Endothelial cell (in vitro differentiated cells): ENCODE results near the gene CCNE1. TPM values are rescaled to one million over a fixed set of nuclear protein-coding genes. Genes with fewer than 3 reads are reported as not detected.

Source experiments
- DNase-seq: peaks from one replicate; pipeline ENCODE4 v3.0.0; 2021; ENCODE audit warnings: low spot score
- H3K27ac Mint-ChIP-seq: one replicate; pipeline ENCODE4 v1.8.0; 2021; ENCODE audit warnings: mixed read lengths, inconsistent platforms; ENCODE audit not compliant: unreplicated experiment
- H3K27me3 Mint-ChIP-seq: one replicate; pipeline ENCODE4 v1.8.0; 2021; ENCODE audit warnings: mild to moderate bottlenecking, moderate library complexity, mixed read lengths, inconsistent platforms; ENCODE audit not compliant: unreplicated experiment
- H3K36me3 Mint-ChIP-seq: one replicate; pipeline ENCODE4 v1.8.0; 2021; ENCODE audit warnings: mild to moderate bottlenecking, low read depth, mixed read lengths, inconsistent platforms; ENCODE audit not compliant: unreplicated experiment
- H3K4me1 Mint-ChIP-seq: one replicate; pipeline ENCODE4 v1.8.0; 2021; ENCODE audit warnings: mild to moderate bottlenecking, mixed read lengths, inconsistent platforms; ENCODE audit not compliant: unreplicated experiment
- H3K4me3 Mint-ChIP-seq: one replicate; pipeline ENCODE4 v1.8.0; 2021; ENCODE audit warnings: mild to moderate bottlenecking, mixed read lengths, inconsistent platforms; ENCODE audit not compliant: unreplicated experiment
- H3K9me3 Mint-ChIP-seq: one replicate; pipeline ENCODE4 v1.8.0; 2021; ENCODE audit warnings: mixed read lengths, inconsistent platforms; ENCODE audit not compliant: unreplicated experiment
- total RNA-seq: library from RNA; stranded (reverse); fragmentation: NEBNext Ultra II Directional; extraction: Animal tissue kit (Norgen Biotek cat#: 25700); gene quantifications from one replicate; pipeline ENCODE4 v1.2.1, GENCODE V29; 2021; ENCODE audit not compliant: unreplicated experiment
- TF ChIP-seq, protein P1 (sequence below): fragments of 200-600 bp; sonication (generic); IDR thresholded peaks from one replicate; pipeline ENCODE4 v1.5.0; 2021; ENCODE audit warnings: antibody characterized with exemption; ENCODE audit not compliant: unreplicated experiment

Gene CCNE1
- total RNA-seq, 1 donor from 2014 or later = 2.3 TPM

DNA sequence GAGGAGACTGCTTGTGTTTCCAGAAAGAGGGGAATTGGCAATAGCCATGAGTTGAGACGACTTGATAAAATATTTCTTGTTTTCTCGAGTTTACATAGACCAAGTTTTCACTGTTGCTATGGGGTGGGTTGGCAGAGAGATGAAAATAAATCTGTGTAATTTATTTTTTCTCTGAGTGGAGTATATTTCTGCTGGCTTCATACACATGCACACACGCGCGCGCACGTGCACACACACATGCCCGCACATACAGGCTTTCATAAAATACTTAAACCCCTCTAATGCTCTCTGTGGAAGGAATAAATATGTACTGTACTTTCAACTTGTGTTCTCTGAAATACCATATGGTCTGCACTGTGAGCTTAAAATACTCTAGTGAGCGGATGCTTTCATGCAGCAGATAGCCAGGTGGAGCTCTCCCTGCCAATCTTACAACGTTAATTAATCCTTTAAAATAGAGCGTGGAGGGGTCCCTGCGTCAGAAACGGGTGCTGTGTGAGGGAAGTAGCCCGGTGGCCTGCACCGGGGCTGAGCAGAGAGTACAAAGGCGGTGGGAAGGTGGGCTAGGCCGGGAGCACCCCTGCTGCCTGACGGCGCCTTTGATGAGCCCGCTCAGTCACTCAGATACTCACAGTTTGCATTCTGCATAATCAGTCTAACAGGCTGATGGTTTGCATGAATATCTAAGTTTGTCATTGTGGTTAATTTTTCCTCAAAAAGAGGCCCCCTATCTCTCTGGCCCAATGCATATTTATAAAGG lies 44.1 kb downstream of the CCNE1 start:
- no peaks in the 10 kb centered on the region for H3K9me3 Mint-ChIP-seq
- TF ChIP-seq, protein P1, sequence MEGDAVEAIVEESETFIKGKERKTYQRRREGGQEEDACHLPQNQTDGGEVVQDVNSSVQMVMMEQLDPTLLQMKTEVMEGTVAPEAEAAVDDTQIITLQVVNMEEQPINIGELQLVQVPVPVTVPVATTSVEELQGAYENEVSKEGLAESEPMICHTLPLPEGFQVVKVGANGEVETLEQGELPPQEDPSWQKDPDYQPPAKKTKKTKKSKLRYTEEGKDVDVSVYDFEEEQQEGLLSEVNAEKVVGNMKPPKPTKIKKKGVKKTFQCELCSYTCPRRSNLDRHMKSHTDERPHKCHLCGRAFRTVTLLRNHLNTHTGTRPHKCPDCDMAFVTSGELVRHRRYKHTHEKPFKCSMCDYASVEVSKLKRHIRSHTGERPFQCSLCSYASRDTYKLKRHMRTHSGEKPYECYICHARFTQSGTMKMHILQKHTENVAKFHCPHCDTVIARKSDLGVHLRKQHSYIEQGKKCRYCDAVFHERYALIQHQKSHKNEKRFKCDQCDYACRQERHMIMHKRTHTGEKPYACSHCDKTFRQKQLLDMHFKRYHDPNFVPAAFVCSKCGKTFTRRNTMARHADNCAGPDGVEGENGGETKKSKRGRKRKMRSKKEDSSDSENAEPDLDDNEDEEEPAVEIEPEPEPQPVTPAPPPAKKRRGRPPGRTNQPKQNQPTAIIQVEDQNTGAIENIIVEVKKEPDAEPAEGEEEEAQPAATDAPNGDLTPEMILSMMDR = no peak
- no peaks in the 10 kb centered on the region for H3K36me3 Mint-ChIP-seq
- H3K4me1 Mint-ChIP-seq = peaks cover 3% of the 10 kb centered on the region
- no peak for DNase-seq
- H3K4me3 Mint-ChIP-seq = no peak overlapping the region
- H3K27ac Mint-ChIP-seq = no peak overlapping the region
- peaks cover 1% of the 10 kb centered on the region for H3K27me3 Mint-ChIP-seq

DNA sequence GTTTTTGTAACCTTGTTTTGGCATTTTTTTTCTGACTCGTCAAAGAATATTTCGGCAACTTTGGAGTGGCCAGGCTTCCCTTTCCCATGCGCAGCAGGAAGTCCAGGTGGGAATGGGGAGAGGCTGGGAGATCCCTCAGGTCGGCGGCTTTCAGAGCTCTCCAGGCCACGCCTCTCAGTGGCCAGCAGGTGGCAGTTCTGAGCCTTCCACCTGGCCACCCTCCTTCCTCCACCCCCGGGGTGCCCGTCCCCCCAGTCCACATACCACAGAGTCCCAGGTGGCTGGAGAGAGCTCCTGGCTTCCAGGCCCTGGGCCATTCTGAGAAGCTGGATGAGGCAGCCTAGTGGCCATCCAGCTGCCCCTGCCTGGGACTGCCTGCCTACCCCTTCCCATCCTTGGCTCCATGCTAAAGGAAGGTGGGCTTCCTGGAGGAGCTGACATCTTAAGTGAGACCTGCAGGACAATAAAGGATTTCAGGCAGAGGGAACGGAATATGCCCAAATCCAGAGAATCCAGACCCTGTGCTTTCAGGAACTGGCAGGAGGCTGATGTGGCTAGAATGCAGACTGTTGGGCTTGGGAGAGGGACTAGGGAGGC lies 46.3 kb downstream of the CCNE1 start:
- Mint-ChIP-seq H3K27me3 (peaks cover 1% of the 10 kb centered on the region), H3K27ac (no peak overlapping the region), H3K36me3 (no peaks in the 10 kb centered on the region), H3K4me1 (peaks cover 3% of the 10 kb centered on the region), H3K9me3 (no peaks in the 10 kb centered on the region), H3K4me3 (no peak overlapping the region)
- no peak for DNase-seq
- TF ChIP-seq, protein P1 = peak; percentile 71

DNA sequence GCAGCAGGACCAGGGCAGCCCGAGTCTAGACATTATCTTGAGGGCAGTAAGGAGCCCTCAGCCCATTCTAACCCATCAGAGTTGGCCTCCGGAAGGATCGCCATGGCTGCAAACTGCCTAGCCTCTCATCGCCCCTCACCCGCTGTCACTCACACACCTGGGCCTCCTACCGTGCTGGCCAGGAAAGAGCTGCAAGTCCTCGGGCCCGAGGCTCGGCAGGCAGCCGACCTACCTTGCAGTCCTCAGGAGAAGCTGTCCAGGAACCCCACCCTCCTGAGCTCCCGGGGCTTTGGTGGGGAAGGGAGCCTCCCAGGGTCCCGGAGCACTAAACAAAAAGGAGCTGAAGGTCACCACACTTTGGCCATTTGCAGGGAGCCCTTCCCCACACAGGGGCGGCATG lies 46.8 kb downstream of the CCNE1 start:
- TF ChIP-seq, protein P1 = no peak
- H3K27me3 Mint-ChIP-seq = peaks cover 2% of the 10 kb centered on the region
- no peaks in the 10 kb centered on the region for H3K9me3 Mint-ChIP-seq
- no peak overlapping the region for H3K27ac Mint-ChIP-seq
- peaks cover 3% of the 10 kb centered on the region for H3K4me1 Mint-ChIP-seq
- no peaks in the 10 kb centered on the region for H3K36me3 Mint-ChIP-seq
- no peak for DNase-seq
- H3K4me3 Mint-ChIP-seq = no peak overlapping the region

DNA sequence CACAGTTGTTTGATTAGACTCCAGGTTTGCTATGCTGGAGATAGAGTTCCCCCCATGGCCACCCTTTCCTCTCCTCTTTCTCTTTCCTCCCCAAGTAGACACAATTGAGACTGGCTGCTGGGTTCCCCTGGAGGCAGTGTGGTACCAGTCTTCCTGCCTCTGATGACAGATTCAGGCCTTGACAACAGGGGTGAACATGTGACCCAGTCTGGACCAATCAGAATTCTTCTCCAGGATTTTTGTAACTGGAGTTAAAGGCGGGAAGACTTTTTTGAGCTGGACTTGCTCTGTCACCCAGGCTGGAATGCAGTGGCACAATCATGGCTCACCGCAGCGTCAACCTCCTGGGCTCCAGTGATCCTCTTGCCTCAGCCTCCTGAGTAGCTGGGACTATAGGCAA lies 48.7 kb downstream of the CCNE1 start:
- Mint-ChIP-seq H3K36me3 (no peaks in the 10 kb centered on the region), H3K27ac (no peak overlapping the region), H3K9me3 (no peaks in the 10 kb centered on the region), H3K4me1 (no peaks in the 10 kb centered on the region), H3K4me3 (no peak overlapping the region), H3K27me3 (peaks cover 9% of the 10 kb centered on the region)
- TF ChIP-seq, protein P1 = no peak
- no peak for DNase-seq

DNA sequence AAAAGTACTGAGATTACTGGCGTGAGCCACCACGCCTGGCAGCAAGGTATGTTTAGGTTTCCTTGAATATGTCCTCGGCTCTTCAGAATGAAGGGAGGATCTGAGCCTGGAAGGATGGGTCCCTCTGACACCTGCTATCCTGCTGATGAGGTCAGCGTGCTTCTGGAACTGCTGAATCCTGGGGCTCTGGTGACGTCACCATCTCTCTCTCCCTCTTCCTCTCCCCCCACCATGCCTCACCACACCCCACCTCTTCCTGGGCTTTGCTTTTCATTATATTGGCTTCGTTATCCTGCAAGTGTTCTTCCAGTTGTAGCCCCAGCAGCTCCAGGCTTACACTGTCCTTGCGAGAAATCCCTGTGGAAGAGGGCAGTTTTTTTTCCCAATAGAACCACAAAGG lies 49.8 kb downstream of the CCNE1 start:
- H3K36me3 Mint-ChIP-seq = no peaks in the 10 kb centered on the region
- TF ChIP-seq, protein P1 = no peak
- no peak overlapping the region for H3K27ac Mint-ChIP-seq
- DNase-seq = no peak
- H3K4me1 Mint-ChIP-seq = no peaks in the 10 kb centered on the region
- no peaks in the 10 kb centered on the region for H3K9me3 Mint-ChIP-seq
- peaks cover 9% of the 10 kb centered on the region for H3K27me3 Mint-ChIP-seq
- no peak overlapping the region for H3K4me3 Mint-ChIP-seq
